SJSA1 (cell line): ENCODE results near the gene CRYBG1. TPM values are rescaled to one million over a fixed set of nuclear protein-coding genes. Genes with fewer than 3 reads are reported as not detected.
"Not testable (repeated sequence)": the region's sequence is repeated elsewhere in the genome, so short reads cannot be mapped to it uniquely, and the experiment has no call there.

ENCODE experiments used
- DNase-seq, 2 experiments: peaks; one replicate each; pipeline ENCODE4 v3.0.0-alpha.2; 2015 to 2020; ENCODE audit warnings: low spot score in 2 of 2, low read depth in 1 of 2
- H3K27ac ChIP-seq: fragments of 250-450 bp; sonication (Bioruptor Pico); 2 replicates; pipeline ENCODE4 v1.5.1; 2020; ENCODE audit warnings: mild to moderate bottlenecking, moderate library complexity
- H3K27me3 ChIP-seq: fragments of 250-450 bp; sonication (Bioruptor Pico); replicated peaks from 2 replicates; pipeline ENCODE4 v1.5.1; 2020; ENCODE audit warnings: mild to moderate bottlenecking, moderate library complexity
- H3K36me3 ChIP-seq: fragments of 250-450 bp; sonication (Bioruptor Pico); 2 replicates; pipeline ENCODE4 v1.5.1; 2020; ENCODE audit warnings: mild to moderate bottlenecking
- H3K4me1 ChIP-seq: fragments of 250-450 bp; sonication (Bioruptor Pico); replicated peaks from 2 replicates; pipeline ENCODE4 v1.6.1; 2021; ENCODE audit warnings: mild to moderate bottlenecking
- H3K4me3 ChIP-seq: fragments of 250-450 bp; sonication (Bioruptor Pico); 2 replicates; pipeline ENCODE4 v1.5.1; 2020; ENCODE audit warnings: mild to moderate bottlenecking
- H3K9me3 ChIP-seq: fragments of 250-450 bp; sonication (Bioruptor Pico); replicated peaks from 2 replicates; pipeline ENCODE4 v1.5.1; 2020; ENCODE audit warnings: mild to moderate bottlenecking
- total RNA-seq: library from RNA; depleted of rRNA; stranded (reverse); fragments of >200 nt; shearing (Covaris generic); gene quantifications from 2 replicates; pipeline ENCODE4 v1.2.3, GENCODE V29; 2014

The CRYBG1 gene
- total RNA-seq, 1 experiment from 2014 or later, result 10.1 TPM

GRCh38 chr6:106560996-106561685 lies 200.6 kb downstream of the CRYBG1 start:
- Histone ChIP-seq H3K9me3 (no peaks in the 10 kb centered on the region), H3K27ac (peak overlapping the region; percentile 40; the same call in 1 of the 2 replicates), H3K4me3 (no peak overlapping the region), H3K4me1 (peaks cover 12% of the 10 kb centered on the region), H3K27me3 (no peaks in the 10 kb centered on the region), H3K36me3 (peaks cover 7% of the 10 kb centered on the region)
- DNase-seq, result peak in 1 of 2 experiments; percentile 12

GRCh38 chr6:106561686-106562405 lies 201.3 kb downstream of the CRYBG1 start:
- Histone ChIP-seq H3K27me3 (no peaks in the 10 kb centered on the region), H3K27ac (peak overlapping the region; percentile 40), H3K4me3 (no peak overlapping the region), H3K36me3 (peaks cover 7% of the 10 kb centered on the region), H3K9me3 (no peaks in the 10 kb centered on the region), H3K4me1 (peaks cover 12% of the 10 kb centered on the region)
- peak in 1 of 2 experiments; percentile 27 for DNase-seq

- Histone ChIP-seq H3K9me3 (no peaks in the 10 kb centered on the region), H3K27me3 (no peaks in the 10 kb centered on the region), H3K4me3 (no peak overlapping the region), H3K4me1 (peaks cover 12% of the 10 kb centered on the region), H3K27ac (no peak overlapping the region), H3K36me3 (peaks cover 7% of the 10 kb centered on the region)
- no peak for DNase-seq
These were observed 203.1 kb downstream of the CRYBG1 start for GRCh38 chr6:106563614-106564013.

GRCh38 chr6:106564476-106564875 lies 204.0 kb downstream of the CRYBG1 start:
- DNase-seq, result no peak
- H3K9me3 ChIP-seq, result no peaks in the 10 kb centered on the region
- no peaks in the 10 kb centered on the region for H3K27me3 ChIP-seq
- no peak overlapping the region for H3K27ac ChIP-seq
- no peak overlapping the region for H3K4me3 ChIP-seq
- peaks cover 12% of the 10 kb centered on the region for H3K4me1 ChIP-seq
- H3K36me3 ChIP-seq, result peaks cover 7% of the 10 kb centered on the region

DNA sequence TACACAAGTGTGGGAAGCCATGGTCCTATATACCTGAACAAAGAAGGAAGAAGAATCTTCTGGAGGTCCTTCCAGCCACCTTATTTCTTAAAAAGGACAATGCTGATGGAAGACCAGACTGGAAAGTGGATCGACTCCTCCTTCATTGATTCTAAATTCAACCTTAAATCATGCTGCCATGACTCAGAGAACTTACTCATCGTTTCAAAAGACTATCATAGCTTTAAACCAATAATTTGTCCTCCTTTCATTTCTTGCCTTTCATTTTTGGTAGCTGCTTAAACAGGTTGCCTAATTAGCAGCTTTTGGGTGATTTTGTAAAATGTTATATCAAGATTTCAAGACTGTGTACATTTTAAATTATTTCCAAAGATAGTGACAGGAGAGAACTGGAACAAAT lies 208.0 kb downstream of the CRYBG1 start:
- no peak overlapping the region for H3K4me3 ChIP-seq
- no peak overlapping the region for H3K27ac ChIP-seq
- no peaks in the 10 kb centered on the region for H3K27me3 ChIP-seq
- H3K9me3 ChIP-seq, result no peaks in the 10 kb centered on the region
- peaks cover 13% of the 10 kb centered on the region for H3K36me3 ChIP-seq
- DNase-seq, result no peak
- no peaks in the 10 kb centered on the region for H3K4me1 ChIP-seq

DNA sequence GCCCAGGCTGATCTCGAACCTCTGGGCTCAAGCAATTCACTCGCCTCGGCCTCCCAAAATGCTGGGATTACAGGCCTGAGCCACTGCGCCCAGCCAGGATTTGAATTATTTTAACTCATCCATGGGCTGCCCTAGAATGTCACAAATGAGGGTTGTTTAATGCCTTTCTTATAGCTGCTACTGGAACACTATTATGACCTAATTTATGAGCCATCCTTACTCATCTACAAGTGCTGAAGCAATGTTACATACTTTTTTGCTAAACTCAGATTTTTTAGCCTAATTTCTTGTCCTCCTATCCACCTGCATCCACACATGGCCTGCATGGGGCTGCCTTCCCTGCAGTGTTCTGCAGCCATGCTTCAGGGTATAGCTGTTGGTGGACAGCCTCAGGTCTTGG lies 208.9 kb downstream of the CRYBG1 start:
- Histone ChIP-seq H3K27me3 (no peaks in the 10 kb centered on the region), H3K4me1 (peaks cover 2% of the 10 kb centered on the region), H3K27ac (no peak overlapping the region), H3K36me3 (peaks cover 13% of the 10 kb centered on the region), H3K4me3 (no peak overlapping the region), H3K9me3 (no peaks in the 10 kb centered on the region)
- DNase-seq, result no peak

DNA sequence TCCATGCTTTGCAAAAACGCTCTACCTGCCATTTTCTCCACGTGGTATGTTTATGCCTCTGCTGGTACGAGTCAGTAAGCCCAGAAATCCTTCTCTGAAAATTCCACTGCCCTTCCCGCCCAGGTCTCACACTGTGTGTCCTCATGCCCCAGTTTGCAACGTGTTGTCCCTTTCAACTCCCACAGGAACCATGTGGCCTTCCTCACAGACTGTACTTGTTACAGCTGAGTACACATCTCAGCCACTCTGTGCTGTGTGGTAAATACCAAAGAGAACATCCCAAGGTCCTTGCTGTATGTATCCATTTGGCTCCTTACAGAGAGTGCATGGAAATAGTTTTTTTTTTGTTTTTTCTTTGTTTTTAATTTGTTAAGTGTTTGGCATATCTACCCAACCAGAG lies 211.9 kb downstream of the CRYBG1 start:
- H3K4me3 ChIP-seq, result no peak overlapping the region
- no peaks in the 10 kb centered on the region for H3K9me3 ChIP-seq
- H3K36me3 ChIP-seq, result peaks cover 15% of the 10 kb centered on the region
- H3K27ac ChIP-seq, result no peak overlapping the region
- H3K27me3 ChIP-seq, result no peaks in the 10 kb centered on the region
- H3K4me1 ChIP-seq, result peaks cover 15% of the 10 kb centered on the region
- DNase-seq, result no peak

DNA sequence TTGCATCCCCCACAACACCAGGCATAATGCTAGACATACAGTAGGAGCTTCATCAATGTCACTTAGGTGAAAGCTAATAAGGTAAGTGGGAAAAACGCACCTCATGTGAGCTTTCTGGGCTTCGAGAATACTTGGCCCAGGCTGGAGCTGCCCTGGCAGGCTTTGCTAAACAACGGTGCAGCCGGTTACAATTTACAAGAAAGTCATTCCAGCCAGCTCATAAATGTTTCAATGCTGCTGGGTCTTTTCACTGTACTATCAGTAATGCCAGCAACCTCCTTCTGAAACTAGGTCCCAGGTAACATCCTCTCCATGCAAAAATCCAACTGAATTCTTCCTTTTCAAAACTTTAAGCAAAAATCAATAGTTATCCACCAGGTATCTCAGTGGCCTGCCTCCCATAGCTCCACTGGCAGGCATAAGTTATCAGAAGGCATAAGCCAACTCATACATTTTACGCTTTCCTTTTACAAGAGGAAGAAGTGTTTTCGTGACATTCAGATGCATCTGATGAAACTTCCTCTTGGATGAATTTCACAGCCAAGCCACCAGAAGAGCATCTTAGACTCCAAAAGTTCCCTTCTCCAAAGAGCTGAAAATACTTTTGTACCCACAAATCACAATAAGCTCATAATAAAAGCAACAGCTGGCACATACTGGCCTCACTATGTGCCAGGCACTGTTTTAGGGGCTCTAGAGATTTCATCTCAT lies 212.5 kb downstream of the CRYBG1 start:
- H3K9me3 ChIP-seq, result no peaks in the 10 kb centered on the region
- peaks cover 15% of the 10 kb centered on the region for H3K4me1 ChIP-seq
- H3K27me3 ChIP-seq, result no peaks in the 10 kb centered on the region
- peaks cover 15% of the 10 kb centered on the region for H3K36me3 ChIP-seq
- H3K4me3 ChIP-seq, result no peak overlapping the region
- DNase-seq, result no peak
- H3K27ac ChIP-seq, result no peak overlapping the region

- Histone ChIP-seq H3K4me1 (peaks cover 15% of the 10 kb centered on the region), H3K36me3 (peaks cover 10% of the 10 kb centered on the region), H3K27me3 (no peaks in the 10 kb centered on the region), H3K9me3 (no peaks in the 10 kb centered on the region), H3K27ac (peak overlapping the region; percentile 48), H3K4me3 (no peak overlapping the region)
- DNase-seq, result peak; percentile 83 to 85
These were observed 214.4 kb downstream of the CRYBG1 start for GRCh38 chr6:106574741-106575458.

DNA sequence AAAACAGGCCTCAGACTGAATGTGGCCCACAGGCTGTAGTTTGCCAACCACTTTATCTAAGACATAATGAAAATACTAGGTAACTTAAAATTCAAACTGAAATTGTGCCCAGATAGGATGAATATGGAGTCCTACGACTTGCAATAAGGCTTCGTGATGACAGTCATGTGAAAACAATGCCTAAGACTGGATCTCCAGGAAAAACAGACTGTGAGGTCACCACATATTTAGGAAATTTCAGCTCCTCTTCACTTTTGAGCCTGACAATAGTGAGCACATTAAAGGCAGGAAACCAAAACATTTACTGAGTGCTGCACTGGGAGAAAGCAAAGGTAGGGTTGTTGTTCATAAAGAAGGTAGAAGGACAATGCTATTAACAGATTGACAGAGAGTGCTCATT lies 218.8 kb downstream of the CRYBG1 start:
- no peak overlapping the region for H3K4me3 ChIP-seq
- peaks cover 6% of the 10 kb centered on the region; the same call in 1 of the 2 replicates for H3K36me3 ChIP-seq
- no peaks in the 10 kb centered on the region for H3K27me3 ChIP-seq
- DNase-seq, result no peak
- no peak overlapping the region for H3K27ac ChIP-seq
- H3K9me3 ChIP-seq, result no peaks in the 10 kb centered on the region
- H3K4me1 ChIP-seq, result peaks cover 14% of the 10 kb centered on the region

DNA sequence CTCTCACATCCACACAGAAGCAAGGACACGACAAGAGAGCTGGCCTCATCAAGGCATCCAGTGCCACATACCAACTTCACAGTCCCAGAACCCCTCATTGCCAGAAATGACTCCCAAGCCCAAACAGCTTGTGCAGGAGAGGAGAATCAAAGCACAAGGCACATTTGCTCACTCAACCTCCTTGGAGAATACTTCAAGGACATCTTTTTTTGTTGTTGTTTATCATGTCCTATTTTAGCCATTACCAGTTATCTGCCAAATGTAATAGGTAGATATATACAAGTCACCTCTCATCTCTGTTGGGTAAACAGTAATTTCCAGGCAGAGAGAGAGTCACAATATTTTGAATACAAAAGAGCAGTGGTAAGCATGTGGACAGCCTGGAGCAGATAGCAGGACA lies 221.0 kb downstream of the CRYBG1 start:
- Histone ChIP-seq H3K9me3 (no peaks in the 10 kb centered on the region), H3K27ac (no peak overlapping the region), H3K36me3 (peaks cover 5% of the 10 kb centered on the region; the same call in 1 of the 2 replicates), H3K27me3 (no peaks in the 10 kb centered on the region), H3K4me1 (no peaks in the 10 kb centered on the region), H3K4me3 (no peak overlapping the region)
- DNase-seq, result no peak

GRCh38 chr6:106586815-106587415 lies 226.4 kb downstream of the CRYBG1 start:
- Histone ChIP-seq H3K36me3 (peaks cover 6% of the 10 kb centered on the region; the same call in 1 of the 2 replicates), H3K27ac (no peak overlapping the region), H3K9me3 (no peaks in the 10 kb centered on the region), H3K4me3 (no peak overlapping the region), H3K4me1 (peaks cover 13% of the 10 kb centered on the region), H3K27me3 (no peaks in the 10 kb centered on the region)
- no peak for DNase-seq

GRCh38 chr6:106588937-106589336 lies 228.4 kb downstream of the CRYBG1 start:
- not testable (repeated sequence) for H3K9me3 ChIP-seq, H3K27ac ChIP-seq, DNase-seq, H3K36me3 ChIP-seq, H3K4me3 ChIP-seq, H3K27me3 ChIP-seq
- peaks cover 16% of the 10 kb centered on the region for H3K4me1 ChIP-seq
